ENCODE results near the gene CAPN8.

DNA sequence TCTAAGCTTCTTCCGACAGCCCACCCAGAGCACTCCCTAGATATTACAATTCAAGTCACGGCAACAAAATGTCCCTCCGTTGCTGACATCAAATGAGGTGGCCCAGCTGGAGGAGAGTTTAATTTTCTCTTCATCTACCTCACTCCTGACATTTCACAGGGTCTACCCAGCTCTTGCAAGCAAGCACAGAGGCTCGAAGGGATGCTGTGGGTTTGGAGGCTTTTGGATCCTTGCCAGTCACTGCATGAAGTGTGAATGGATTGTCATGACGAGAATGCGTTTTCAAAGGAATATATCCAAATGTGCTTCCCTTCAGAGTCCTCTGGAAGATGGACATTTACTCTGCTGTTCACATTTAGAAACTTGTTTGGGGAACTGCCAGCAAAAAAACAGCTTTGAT lies 33.5 kb downstream of the CAPN8 start:
- no peak for TF ChIP-seq CTCF (IDR thresholded peaks at IDR 0.05)
- TF ChIP-seq POLR2A (IDR thresholded peaks at IDR 0.05) = no peak

Measured in right lobe of liver (tissue), 4 donors.